Esophagus muscularis mucosa (tissue), 4 donors: ENCODE data around the gene AOAH. TPM values are rescaled to one million over a fixed set of nuclear protein-coding genes. Genes with fewer than 3 reads are reported as not detected.

Source experiments
- DNase-seq: peaks from one replicate; pipeline ENCODE4 v3.0.0-alpha.2; 2017; ENCODE audit errors: extremely low spot score
- H3K27ac ChIP-seq, 4 donors: fragments of 200-600 bp; sonication (generic); replicated peaks in 1 of 4; 1 replicate in 3 of 4; 2 replicates in 1 of 4; pipeline ENCODE4 v1.5.1; 2016 to 2019; ENCODE audit warnings: mild to moderate bottlenecking in 1 of 4
- H3K27me3 ChIP-seq, 4 donors: fragments of 200-600 bp; sonication (generic); one replicate each; pipeline versions ENCODE4 v1.5.1 to v1.6.0; 2016 to 2019
- H3K36me3 ChIP-seq, 4 donors: fragments of 200-600 bp; sonication (generic); one replicate each; pipeline ENCODE4 v1.5.1; 2016 to 2019
- H3K4me1 ChIP-seq, 4 donors: fragments of 200-600 bp; sonication (generic); one replicate each; pipeline ENCODE4 v1.5.1; 2016 to 2019
- H3K4me3 ChIP-seq, 4 donors: fragments of 200-600 bp; sonication (generic); 1 replicate in 2 of 4; 2 replicates in 2 of 4; pipeline ENCODE4 v1.5.1; 2016 to 2019; ENCODE audit warnings: mild to moderate bottlenecking in 4 of 4, moderate library complexity in 1 of 4
- H3K9me3 ChIP-seq, 4 donors: fragments of 200-600 bp; sonication (generic); 1 replicate in 3 of 4; 2 replicates in 1 of 4; pipeline ENCODE4 v1.5.1; 2016 to 2019
- CTCF ChIP-seq, 3 experiments: fragments of 200-600 bp in 2 of 3; fragments of 450-650 bp in 1 of 3; sonication (generic) in 2 of 3; IDR thresholded peaks; one replicate each; pipeline ENCODE4 v1.5.1; 2017 to 2019; ENCODE audit warnings: antibody characterized with exemption in 3 of 3, mild to moderate bottlenecking in 2 of 3, moderate library complexity in 1 of 3
- EP300 ChIP-seq: sonication (generic); formaldehyde crosslinking; IDR thresholded peaks from one replicate; pipeline ENCODE4 v1.6.1; 2017; ENCODE audit warnings: antibody characterized with exemption
- POLR2A ChIP-seq: fragments of 450-650 bp; IDR thresholded peaks from one replicate; pipeline ENCODE4 v1.6.1; 2017; ENCODE audit warnings: antibody characterized with exemption, moderate library complexity, mild to moderate bottlenecking, low read depth
- POLR2AphosphoS5 ChIP-seq, 2 donors: sonication (generic); formaldehyde crosslinking; IDR thresholded peaks; one replicate each; pipeline ENCODE4 v1.6.1; 2017; ENCODE audit warnings: antibody characterized with exemption in 2 of 2
- whole genome bisulfite sequencing: methylation state at CpG from one replicate; pipeline ENCODE4 v1.1.5; 2018; 5-methylcytosine and 5-hydroxymethylcytosine counted together
- intact Hi-C: fragments of 100-400 bp; cut with DNase I; formaldehyde crosslinking; loops from one replicate; pipeline ENCODE4 v1.15.1; 2023
- total RNA-seq, 4 donors: library from RNA; depleted of rRNA; stranded (reverse); fragments of >200 nt; gene quantifications; one replicate each; pipeline versions ENCODE4 v1.1.0 to v1.2.1, GENCODE V29; 2016

AOAH gene
- total RNA-seq, 4 donors from 2014 or later, result 2.0 to 16.1 (median 4.5) TPM

- 84% methylated on average over 10 of the region's 10 CpGs for WGBS
- Histone ChIP-seq H3K27ac (no peak overlapping the region), H3K4me3 (no peak overlapping the region)
Measured at GRCh38 chr7:36763132-36763816, 39.0 kb upstream of the AOAH start.

GRCh38 chr7:36762394-36762793 lies 38.1 kb upstream of the AOAH start:
- DNase-seq, result no peak
- 81% methylated on average over 2 of the region's 2 CpGs for WGBS
- intact Hi-C loops, result no loop called here

More at GRCh38 chr7:36763132-36763816, 39.0 kb upstream of the AOAH start:
- no peak for DNase-seq
- Histone ChIP-seq H3K36me3 (no peaks in the 10 kb centered on the region), H3K27me3 (no peaks in the 10 kb centered on the region), H3K9me3 (no peaks in the 10 kb centered on the region), H3K4me1 (no peaks in the 10 kb centered on the region)
- no peak for TF ChIP-seq POLR2AphosphoS5 (IDR thresholded peaks at IDR 0.05)
- no peak for TF ChIP-seq EP300
- TF ChIP-seq POLR2A, result no peak
- TF ChIP-seq CTCF (IDR thresholded peaks at IDR 0.05), result no peak
- intact Hi-C loops, result no loop called here

GRCh38 chr7:36761835-36762234 lies 37.5 kb upstream of the AOAH start:
- H3K27me3 ChIP-seq, result no peaks in the 10 kb centered on the region
- H3K9me3 ChIP-seq, result no peaks in the 10 kb centered on the region
- intact Hi-C loops, result no loop called here
- no peaks in the 10 kb centered on the region for H3K4me1 ChIP-seq
- H3K27ac ChIP-seq, result no peak overlapping the region
- DNase-seq, result no peak
- TF ChIP-seq EP300, result no peak
- no peak for TF ChIP-seq CTCF (IDR thresholded peaks at IDR 0.05)
- no peak for TF ChIP-seq POLR2AphosphoS5 (IDR thresholded peaks at IDR 0.05)
- no peak for TF ChIP-seq POLR2A
- H3K36me3 ChIP-seq, result no peaks in the 10 kb centered on the region
- no peak overlapping the region for H3K4me3 ChIP-seq
- 93% methylated on average over 2 of the region's 2 CpGs for WGBS

More at GRCh38 chr7:36762394-36762793, 38.1 kb upstream of the AOAH start:
- Histone ChIP-seq H3K9me3 (no peaks in the 10 kb centered on the region), H3K4me3 (no peak overlapping the region), H3K27ac (no peak overlapping the region), H3K4me1 (no peaks in the 10 kb centered on the region), H3K36me3 (no peaks in the 10 kb centered on the region), H3K27me3 (no peaks in the 10 kb centered on the region)
- no peak for TF ChIP-seq EP300
- TF ChIP-seq POLR2A, result no peak
- TF ChIP-seq POLR2AphosphoS5 (IDR thresholded peaks at IDR 0.05), result no peak
- no peak for TF ChIP-seq CTCF (IDR thresholded peaks at IDR 0.05)

DNA sequence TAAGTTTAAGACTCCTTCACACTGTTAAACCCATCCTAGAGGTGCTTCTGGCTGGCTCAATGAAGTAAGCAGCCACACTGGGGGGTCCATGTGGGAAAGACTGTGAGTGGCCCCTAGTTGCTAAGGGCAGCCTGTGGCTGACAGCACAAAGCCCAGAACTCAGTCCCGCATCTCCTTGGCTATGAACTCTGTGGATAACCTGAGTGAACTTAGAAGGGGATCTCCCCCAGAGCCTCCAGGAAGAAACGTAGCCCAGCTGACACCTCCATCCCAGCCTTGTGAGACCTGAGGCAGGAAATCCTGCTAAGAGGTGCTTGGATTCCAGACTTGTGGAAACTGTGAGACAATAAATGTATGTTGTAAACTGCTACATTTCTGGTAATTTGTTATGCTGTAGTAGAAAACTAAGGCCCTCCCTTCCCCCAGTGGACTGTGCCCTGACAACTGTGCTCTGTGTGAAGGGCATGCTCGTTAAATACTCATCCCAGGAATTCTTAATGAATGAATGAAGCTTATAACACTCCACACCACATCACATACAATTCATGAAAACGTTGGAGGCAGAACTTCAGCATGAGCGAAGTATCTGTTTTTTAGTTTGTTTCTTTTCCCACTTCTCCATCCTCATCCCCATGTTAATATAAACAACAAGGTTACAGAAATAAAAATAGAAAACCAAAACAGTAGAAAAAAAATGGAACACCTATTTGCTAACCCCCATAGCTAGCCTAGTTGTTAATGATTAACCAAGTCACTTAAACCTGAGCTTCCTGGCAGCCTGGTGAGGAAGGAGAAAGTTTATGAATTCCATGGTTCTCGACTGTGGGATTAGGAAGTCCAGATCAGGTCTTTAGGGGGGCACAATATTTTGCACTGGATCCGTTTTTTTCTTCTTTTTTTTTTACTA lies 36.8 kb upstream of the AOAH start:
- Histone ChIP-seq H3K4me3 (no peak overlapping the region), H3K4me1 (no peaks in the 10 kb centered on the region), H3K9me3 (no peaks in the 10 kb centered on the region), H3K36me3 (no peaks in the 10 kb centered on the region), H3K27ac (no peak overlapping the region), H3K27me3 (no peaks in the 10 kb centered on the region)
- 82% methylated on average over 7 of the region's 7 CpGs for WGBS
- DNase-seq, result no peak
- TF ChIP-seq POLR2AphosphoS5 (IDR thresholded peaks at IDR 0.05), result no peak
- TF ChIP-seq CTCF (IDR thresholded peaks at IDR 0.05), result no peak
- TF ChIP-seq POLR2A, result no peak
- no peak for TF ChIP-seq EP300
- intact Hi-C loops, result no loop called here
